Embryonic facial prominence (tissue), 1 donor: ENCODE results near the gene FASN.

Experiments
- DNase-seq: peaks from one replicate; pipeline ENCODE4 v3.0.0-alpha.2; 2016; ENCODE audit errors: extremely low spot score

Gene FASN

DNA sequence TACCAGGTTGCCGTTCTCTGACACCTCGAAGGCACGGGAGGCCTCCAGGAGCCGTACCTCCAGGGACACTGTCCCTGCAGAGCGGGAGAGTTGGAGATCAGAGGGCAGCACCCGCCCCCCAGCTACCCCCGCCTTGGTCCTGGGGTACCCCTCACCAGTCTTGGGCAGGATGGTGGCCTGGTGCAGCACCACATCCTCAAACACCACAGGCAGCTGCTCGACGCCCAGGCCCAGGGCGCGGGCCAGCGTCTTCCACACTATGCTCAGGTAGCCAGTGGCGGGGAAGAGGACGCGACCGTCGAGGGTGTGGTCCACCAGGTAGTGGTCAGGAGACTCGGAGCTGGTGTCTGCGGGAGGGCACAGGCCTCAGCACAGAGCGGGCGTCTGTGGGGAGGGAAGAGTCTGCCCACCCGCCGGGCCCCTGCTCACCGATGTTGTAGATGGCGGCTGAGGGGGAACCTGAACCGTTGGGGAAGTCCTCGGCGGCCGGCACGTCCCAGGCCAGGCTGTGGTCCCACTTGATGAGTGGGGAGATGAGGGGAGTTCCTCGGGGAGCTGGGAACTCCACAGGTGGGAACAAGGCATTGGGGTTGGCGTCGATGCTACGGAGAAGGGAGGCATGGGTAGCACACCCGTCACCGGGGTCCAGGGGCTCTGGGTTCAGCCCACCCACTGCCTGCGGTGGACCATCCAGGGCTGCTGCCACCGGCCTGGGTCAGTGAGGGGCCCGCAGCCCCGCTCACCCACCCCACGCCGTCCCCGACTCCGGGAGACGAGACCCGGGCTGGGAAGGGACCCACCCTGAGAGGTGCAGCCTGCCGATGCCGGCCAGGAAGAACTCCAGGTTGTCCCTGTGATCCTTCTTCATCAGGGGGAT is 9.8 kb downstream of the FASN start:
- DNase-seq, result no peak

DNA sequence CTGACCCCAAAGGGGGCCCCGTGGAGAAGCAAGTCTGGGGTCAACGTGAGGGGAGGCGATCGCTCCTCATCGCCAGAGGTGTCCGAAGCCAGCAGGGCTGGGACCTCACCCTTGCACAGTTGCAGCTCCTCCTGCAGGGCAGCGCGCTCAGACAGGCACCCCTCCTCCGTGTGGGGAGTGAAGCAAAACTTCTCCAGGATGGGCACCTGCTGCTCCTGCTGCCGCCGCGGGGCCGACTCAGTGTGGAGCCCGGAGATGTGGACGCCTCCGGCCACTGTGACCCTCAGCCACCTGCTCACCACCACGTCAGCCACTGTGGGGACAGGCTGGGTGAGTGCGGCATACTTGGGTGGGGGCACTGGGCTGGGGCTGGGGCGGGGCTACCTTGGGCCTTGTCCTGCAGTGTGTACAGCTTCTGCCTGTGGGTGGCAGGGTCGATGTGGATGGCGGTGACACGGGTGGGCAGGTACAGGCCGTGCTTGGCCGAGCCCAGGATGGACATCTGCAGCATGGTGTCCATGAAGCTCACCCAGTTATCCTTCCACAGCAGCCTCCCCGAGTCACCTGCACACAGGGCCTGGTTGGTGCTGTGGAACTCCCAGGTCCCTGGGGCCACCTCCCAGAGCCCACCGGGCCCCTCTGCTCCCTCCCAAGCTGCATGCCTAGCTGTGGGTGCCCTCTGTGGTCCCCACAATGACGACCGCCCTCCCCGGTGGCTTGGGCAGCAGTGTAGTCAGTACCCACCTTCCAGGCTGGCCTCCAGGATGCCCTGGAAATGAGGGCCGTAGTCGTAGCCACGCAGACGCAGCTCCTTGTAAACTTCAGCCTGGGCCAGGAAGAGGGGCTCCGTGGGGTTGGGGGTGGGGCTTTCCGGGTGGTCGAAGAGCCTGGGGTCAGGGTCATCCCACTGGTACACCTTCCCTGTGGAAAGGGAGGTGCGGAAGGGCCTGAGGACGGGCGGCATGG is 10.8 kb downstream of the FASN start:
- no peak for DNase-seq

- no peak for DNase-seq
These were observed 11.9 kb downstream of the FASN start for GRCh38 chr17:82085931-82086764.

DNA sequence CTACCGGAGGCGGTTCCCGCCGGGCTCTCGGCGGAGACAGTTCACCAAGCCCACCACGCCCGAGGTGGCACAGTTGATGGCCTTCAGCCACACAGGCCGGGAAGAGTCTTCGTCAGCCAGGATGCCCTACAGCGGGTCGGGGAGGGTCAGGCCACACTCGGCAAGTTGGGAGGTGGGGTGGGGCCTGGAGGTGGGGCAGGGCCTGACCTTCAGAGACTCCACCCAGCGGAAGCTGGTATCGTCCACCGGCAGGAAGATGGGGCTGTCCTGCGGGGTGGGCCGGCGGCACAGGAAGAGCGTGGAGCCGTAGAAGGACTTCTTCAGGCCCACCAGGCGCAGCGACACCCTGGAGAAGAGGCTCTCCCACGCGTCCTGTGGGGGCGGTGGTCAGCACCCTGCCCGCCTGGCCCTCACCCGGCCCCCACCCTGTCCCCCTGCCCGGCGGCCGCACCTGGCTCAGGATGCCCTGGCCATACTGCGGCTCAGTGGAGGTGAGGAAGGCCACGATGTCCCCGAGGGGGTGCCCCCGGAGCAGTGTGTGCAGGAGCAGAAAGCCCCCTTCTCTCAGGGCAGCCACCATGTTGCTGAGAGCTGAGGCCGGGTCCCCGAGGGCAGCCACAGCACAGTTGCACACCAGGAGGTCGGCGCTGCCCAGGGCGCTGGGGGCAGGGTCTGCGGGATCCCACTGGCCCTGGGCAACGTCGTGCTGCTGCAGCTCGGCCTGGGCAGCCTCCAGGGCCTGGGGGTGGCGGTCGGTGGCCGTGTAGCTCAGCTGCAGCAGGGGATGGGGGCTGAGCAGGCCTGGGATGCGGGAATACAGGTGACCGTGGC is 12.8 kb downstream of the FASN start:
- DNase-seq, result no peak

- DNase-seq, result no peak
These were observed 13.5 kb downstream of the FASN start for GRCh38 chr17:82084373-82085030.

- DNase-seq, result no peak
These were observed 14.3 kb downstream of the FASN start for GRCh38 chr17:82083533-82084359.

GRCh38 chr17:82083009-82083408 is 15.0 kb downstream of the FASN start:
- DNase-seq, result no peak

DNA sequence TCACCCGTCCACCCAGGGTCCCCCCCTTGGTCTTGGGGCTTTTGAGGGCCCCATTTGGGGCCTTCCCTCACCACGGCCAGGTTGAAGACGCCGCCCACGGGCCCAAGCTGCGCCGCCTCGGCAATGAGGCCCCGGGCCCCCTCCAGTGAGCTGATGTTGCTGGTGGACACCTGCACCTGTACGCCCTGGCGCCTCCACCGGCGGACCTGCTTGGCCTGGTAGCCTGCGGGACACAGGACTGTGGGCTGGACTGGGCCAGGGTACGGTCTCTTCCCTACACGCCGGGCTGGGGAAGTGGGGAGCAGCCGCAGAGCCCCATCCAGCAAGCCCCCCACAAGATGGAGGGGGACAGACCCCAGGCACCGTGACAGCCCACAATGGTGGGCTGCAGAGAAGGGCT is 15.6 kb downstream of the FASN start:
- no peak for DNase-seq

GRCh38 chr17:82081966-82082365 is 16.1 kb downstream of the FASN start:
- no peak for DNase-seq

DNA sequence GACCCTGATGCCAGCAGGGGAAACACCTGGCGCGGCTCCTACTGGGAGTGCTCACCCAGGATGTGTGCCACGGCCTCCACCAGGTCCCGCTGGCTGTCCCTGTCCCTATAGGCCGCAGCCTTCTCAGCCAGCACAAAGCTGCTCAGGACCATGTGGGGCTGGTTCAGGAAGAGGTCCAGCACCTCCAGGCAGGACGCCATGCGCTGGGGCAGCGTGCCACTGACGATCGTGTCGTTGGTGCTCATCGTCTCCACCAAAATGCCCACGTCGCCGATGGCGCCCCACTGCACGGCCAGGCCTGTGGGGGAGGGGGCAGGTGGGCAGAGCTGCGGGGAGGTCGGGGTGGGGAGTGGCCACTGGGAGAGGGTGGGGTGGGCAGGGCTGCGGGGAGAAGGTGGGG is 16.5 kb downstream of the FASN start:
- DNase-seq, result no peak

GRCh38 chr17:82080789-82081464 is 17.1 kb downstream of the FASN start:
- no peak for DNase-seq

DNA sequence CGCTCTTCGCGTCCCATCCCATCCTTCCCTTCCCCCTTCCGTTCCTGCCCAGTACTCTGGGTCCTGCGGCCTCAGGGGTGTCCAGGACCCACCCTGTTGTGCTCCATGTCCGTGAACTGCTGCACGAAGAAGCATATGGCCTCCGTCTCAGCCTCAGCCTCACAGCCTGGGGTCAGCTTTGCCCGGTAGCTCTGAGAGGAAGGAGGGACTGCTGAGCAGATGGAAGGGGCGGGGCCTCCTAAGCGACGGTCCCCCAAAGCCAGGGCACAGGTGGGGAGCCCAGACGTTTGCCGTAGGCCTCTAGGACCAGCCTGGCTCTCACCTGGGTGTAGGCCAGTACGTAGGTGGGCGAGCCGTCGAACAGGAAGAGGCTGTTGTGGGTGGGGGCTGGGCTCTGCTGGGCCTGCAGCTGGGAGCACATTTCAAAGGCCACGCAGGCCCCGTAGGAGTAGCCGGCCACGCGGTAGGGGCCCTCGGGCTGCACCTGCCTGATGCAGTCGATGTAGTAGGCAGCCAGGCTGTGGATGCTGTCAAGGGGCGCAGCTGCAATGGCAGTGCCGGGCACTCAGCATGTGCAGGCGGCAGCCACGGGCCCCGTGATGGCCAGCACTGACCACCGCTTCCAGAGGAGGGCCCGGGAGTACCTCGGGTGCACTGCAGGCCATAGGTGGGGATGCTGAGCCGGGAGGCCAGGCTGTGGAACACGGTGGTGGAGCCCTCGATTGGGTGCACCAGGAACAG is 17.8 kb downstream of the FASN start:
- DNase-seq, result no peak

DNA sequence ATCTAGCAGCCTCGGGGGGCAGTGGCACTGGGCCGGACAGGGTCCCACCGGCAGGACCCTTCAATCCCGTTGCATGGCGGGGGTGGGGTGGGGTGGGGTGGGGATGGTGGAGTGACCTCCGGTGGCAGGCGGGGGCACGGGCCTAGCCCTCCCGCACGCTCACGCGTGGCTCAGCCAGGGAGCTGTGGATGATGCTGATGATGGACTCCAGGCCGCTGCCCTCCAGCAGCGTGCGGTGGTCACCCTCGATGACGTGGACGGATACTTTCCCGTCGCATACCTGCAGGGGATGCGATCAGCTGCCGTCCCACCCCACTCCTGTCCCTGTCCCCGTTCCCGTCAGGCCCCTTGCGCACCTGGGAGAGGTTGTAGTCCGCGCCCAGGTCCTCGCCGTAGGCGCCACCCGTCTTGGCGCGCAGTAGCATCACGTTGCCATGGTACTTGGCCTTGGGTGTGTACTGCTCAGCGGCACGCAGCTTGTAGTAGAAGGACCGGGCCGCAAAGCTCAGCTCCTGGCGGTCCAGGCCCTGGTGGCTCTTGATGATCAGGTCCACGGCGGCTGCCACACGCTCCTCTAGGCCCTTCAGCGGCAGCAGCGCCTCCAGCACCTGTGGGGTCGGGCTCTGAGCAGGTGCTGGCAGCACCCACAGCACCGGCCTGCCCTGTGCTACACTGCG is 18.9 kb downstream of the FASN start:
- DNase-seq, result no peak

GRCh38 chr17:82078433-82078832 is 19.6 kb downstream of the FASN start:
- no peak for DNase-seq

GRCh38 chr17:82077617-82078358 is 20.2 kb downstream of the FASN start:
- no peak for DNase-seq

DNA sequence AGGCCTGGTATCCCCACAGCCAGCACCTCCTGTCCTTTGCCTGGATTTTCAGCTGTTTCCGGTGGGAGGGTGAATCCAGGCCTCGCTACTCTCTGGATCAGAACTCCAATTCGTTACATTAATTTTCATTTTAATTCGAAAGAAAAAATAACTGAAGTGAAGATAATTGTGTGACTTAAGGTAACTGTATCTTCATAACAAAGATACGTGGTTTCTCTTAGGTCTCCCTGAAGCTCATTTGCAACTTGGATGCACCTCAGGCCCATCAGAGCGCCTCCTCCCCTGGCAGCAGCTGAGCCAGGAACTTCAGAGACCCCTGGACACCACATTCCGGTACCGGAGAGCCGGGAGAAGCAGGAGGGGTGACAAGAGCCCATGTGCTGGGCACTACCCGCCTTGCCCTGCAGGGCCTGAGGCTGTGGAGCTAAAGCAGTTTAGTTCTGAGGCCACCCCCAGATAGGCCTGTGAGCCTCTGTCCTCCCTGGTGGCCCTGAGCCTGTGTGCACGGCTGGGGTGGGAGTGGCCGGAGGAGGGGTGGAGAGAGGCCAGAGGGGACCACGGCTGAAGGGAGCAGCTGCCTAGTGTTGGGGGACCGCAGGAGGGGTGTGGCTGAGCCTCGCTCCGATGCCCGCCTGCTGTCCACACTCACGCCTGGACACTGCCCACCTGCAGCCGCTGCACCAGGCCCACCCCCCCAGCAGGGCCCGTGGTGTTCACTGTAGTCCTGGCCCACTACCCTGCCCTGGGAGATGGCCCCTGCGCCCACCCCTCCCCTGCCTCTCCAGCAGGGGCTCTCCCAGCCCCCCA is 21.0 kb downstream of the FASN start:
- no peak for DNase-seq
